Lower leg skin (tissue), 3 donors: Measurements from ENCODE around the gene ZNF839.

Experiments used
- POLR2A ChIP-seq, 2 donors: fragments of 450-650 bp; IDR thresholded peaks; one replicate each; pipeline ENCODE4 v1.6.1; 2016 to 2017; ENCODE audit warnings: antibody characterized with exemption in 2 of 2, mild to moderate bottlenecking in 1 of 2, moderate library complexity in 1 of 2
- TF ChIP-seq, protein P1 (sequence below), 3 donors: fragments of 450-650 bp; IDR thresholded peaks; one replicate each; pipeline ENCODE4 v1.5.1; 2016; ENCODE audit warnings: antibody characterized with exemption in 3 of 3, mild to moderate bottlenecking in 3 of 3, moderate library complexity in 2 of 3

DNA sequence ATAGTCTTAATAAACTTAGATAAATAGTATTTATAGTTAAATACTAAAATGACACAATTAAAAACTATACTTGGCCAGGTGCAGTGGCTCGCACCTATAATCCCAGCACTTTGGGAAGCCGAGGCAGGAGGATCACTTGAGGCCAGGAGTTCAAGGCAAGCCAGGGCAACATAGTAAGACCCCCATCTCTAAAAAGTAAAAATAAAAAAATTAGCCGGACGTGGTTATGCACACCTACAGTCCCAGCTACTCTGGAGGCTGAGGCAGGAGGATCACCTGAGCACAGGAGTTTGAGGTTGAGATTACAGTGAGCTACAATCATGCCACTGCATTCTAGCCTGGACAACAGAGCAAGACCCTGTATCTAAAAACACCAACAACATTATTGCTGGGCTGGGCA lies 27.1 kb downstream of the ZNF839 start:
- TF ChIP-seq, protein P1, sequence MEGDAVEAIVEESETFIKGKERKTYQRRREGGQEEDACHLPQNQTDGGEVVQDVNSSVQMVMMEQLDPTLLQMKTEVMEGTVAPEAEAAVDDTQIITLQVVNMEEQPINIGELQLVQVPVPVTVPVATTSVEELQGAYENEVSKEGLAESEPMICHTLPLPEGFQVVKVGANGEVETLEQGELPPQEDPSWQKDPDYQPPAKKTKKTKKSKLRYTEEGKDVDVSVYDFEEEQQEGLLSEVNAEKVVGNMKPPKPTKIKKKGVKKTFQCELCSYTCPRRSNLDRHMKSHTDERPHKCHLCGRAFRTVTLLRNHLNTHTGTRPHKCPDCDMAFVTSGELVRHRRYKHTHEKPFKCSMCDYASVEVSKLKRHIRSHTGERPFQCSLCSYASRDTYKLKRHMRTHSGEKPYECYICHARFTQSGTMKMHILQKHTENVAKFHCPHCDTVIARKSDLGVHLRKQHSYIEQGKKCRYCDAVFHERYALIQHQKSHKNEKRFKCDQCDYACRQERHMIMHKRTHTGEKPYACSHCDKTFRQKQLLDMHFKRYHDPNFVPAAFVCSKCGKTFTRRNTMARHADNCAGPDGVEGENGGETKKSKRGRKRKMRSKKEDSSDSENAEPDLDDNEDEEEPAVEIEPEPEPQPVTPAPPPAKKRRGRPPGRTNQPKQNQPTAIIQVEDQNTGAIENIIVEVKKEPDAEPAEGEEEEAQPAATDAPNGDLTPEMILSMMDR (IDR thresholded peaks at IDR 0.05): no peak
- no peak for TF ChIP-seq POLR2A (IDR thresholded peaks at IDR 0.05)
